ENCODE measurements around the gene DUSP5.

DUSP5 gene

GRCh38 chr10:110457851-110458250 lies 39.9 kb upstream of the DUSP5 start:
- Histone ChIP-seq H3K79me1 (ENCODE audit: low read length) (no peaks in the 10 kb centered on the region), H2AK5ac (ENCODE audit: low read length) (no peak overlapping the region), H3K23ac (ENCODE audit: low read length) (no peak overlapping the region), H2BK15ac (replicated peaks; ENCODE audit: low read depth) (no peak overlapping the region), H3K27ac (ENCODE audit: low read depth, low read length) (no peak overlapping the region), H4K8ac (ENCODE audit: low read depth, low read length) (no peak overlapping the region), H3K4me1 (ENCODE audit: control insufficient read depth, low read depth, low read length) (no peaks in the 10 kb centered on the region), H3K27me3 (ENCODE audit: insufficient read depth, low read length, poor library complexity) (no peaks in the 10 kb centered on the region), H3K9ac (ENCODE audit: low read length) (no peak overlapping the region), H2BK120ac (ENCODE audit: low read depth, low read length) (no peak overlapping the region), H2BK5ac (ENCODE audit: low read length) (no peak overlapping the region), H3K4me3 (ENCODE audit: low read length) (no peak overlapping the region), H3K4ac (ENCODE audit: low read depth, low read length) (no peak overlapping the region), H3K36me3 (ENCODE audit: control insufficient read depth, insufficient read depth, low read length) (no peaks in the 10 kb centered on the region), H3K18ac (ENCODE audit: low read length) (no peak overlapping the region), H4K5ac (ENCODE audit: low read length) (no peak overlapping the region), H3K56ac (ENCODE audit: low read length) (no peak overlapping the region), H3K79me2 (ENCODE audit: control insufficient read depth, insufficient read depth, low read length) (no peaks in the 10 kb centered on the region), H3K4me2 (ENCODE audit: low read length) (no peak overlapping the region)
- no peak for DNase-seq
- no CpG with 5 or more reads among the region's 9 CpGs for WGBS (ENCODE audit: extremely low coverage, insufficient coverage, low lambda C conversion rate)

- H2BK5ac ChIP-seq (ENCODE audit: low read length), result no peak overlapping the region
- no peaks in the 10 kb centered on the region for H3K27me3 ChIP-seq (ENCODE audit: insufficient read depth, low read length, poor library complexity)
Measured at GRCh38 chr10:110458266-110458920, 39.3 kb upstream of the DUSP5 start.

GRCh38 chr10:110459600-110459999 lies 38.1 kb upstream of the DUSP5 start:
- Histone ChIP-seq H3K56ac (ENCODE audit: low read length) (no peak overlapping the region), H3K9ac (ENCODE audit: low read length) (no peak overlapping the region), H4K8ac (ENCODE audit: low read depth, low read length) (no peak overlapping the region), H2BK15ac (replicated peaks; ENCODE audit: low read depth) (no peak overlapping the region), H2AK5ac (ENCODE audit: low read length) (no peak overlapping the region), H3K23ac (ENCODE audit: low read length) (no peak overlapping the region), H3K79me2 (ENCODE audit: control insufficient read depth, insufficient read depth, low read length) (no peaks in the 10 kb centered on the region), H3K4me3 (ENCODE audit: low read length) (no peak overlapping the region), H3K36me3 (ENCODE audit: control insufficient read depth, insufficient read depth, low read length) (no peaks in the 10 kb centered on the region), H4K5ac (ENCODE audit: low read length) (no peak overlapping the region), H3K79me1 (ENCODE audit: low read length) (no peaks in the 10 kb centered on the region), H3K18ac (ENCODE audit: low read length) (no peak overlapping the region), H3K4ac (ENCODE audit: low read depth, low read length) (no peak overlapping the region), H3K27me3 (ENCODE audit: insufficient read depth, low read length, poor library complexity) (no peaks in the 10 kb centered on the region), H3K4me2 (ENCODE audit: low read length) (no peak overlapping the region), H2BK5ac (ENCODE audit: low read length) (no peak overlapping the region), H2BK120ac (ENCODE audit: low read depth, low read length) (no peak overlapping the region), H3K4me1 (ENCODE audit: control insufficient read depth, low read depth, low read length) (no peaks in the 10 kb centered on the region), H3K27ac (ENCODE audit: low read depth, low read length) (no peak overlapping the region)
- no CpG with 5 or more reads among the region's 10 CpGs for WGBS (ENCODE audit: extremely low coverage, insufficient coverage, low lambda C conversion rate)
- DNase-seq, result no peak

More at GRCh38 chr10:110458266-110458920, 39.3 kb upstream of the DUSP5 start:
- WGBS (ENCODE audit: extremely low coverage, insufficient coverage, low lambda C conversion rate), result no CpG with 5 or more reads among the region's 7 CpGs
- H2AK5ac ChIP-seq (ENCODE audit: low read length), result no peak overlapping the region
- no peak overlapping the region for H4K8ac ChIP-seq (ENCODE audit: low read depth, low read length)
- H3K4me3 ChIP-seq (ENCODE audit: low read length), result no peak overlapping the region
- no peak overlapping the region for H2BK120ac ChIP-seq (ENCODE audit: low read depth, low read length)
- H3K4ac ChIP-seq (ENCODE audit: low read depth, low read length), result no peak overlapping the region
- H3K18ac ChIP-seq (ENCODE audit: low read length), result no peak overlapping the region
- no peaks in the 10 kb centered on the region for H3K79me1 ChIP-seq (ENCODE audit: low read length)
- H3K56ac ChIP-seq (ENCODE audit: low read length), result no peak overlapping the region
- no peak overlapping the region for H3K23ac ChIP-seq (ENCODE audit: low read length)
- H3K4me2 ChIP-seq (ENCODE audit: low read length), result no peak overlapping the region
- H3K27ac ChIP-seq (ENCODE audit: low read depth, low read length), result no peak overlapping the region
- no peaks in the 10 kb centered on the region for H3K4me1 ChIP-seq (ENCODE audit: control insufficient read depth, low read depth, low read length)
- H2BK15ac ChIP-seq (replicated peaks; ENCODE audit: low read depth), result no peak overlapping the region
- H4K5ac ChIP-seq (ENCODE audit: low read length), result no peak overlapping the region
- H3K79me2 ChIP-seq (ENCODE audit: control insufficient read depth, insufficient read depth, low read length), result no peaks in the 10 kb centered on the region
- no peak overlapping the region for H3K9ac ChIP-seq (ENCODE audit: low read length)
- DNase-seq, result no peak
- H3K36me3 ChIP-seq (ENCODE audit: control insufficient read depth, insufficient read depth, low read length), result no peaks in the 10 kb centered on the region

GRCh38 chr10:110460111-110460809 lies 37.4 kb upstream of the DUSP5 start:
- H3K36me3 ChIP-seq (ENCODE audit: control insufficient read depth, insufficient read depth, low read length), result no peaks in the 10 kb centered on the region
- no peak overlapping the region for H3K4ac ChIP-seq (ENCODE audit: low read depth, low read length)
- no peak overlapping the region for H2BK5ac ChIP-seq (ENCODE audit: low read length)
- no peak overlapping the region for H2BK120ac ChIP-seq (ENCODE audit: low read depth, low read length)
- no peak overlapping the region for H3K9ac ChIP-seq (ENCODE audit: low read length)
- no peaks in the 10 kb centered on the region for H3K4me1 ChIP-seq (ENCODE audit: control insufficient read depth, low read depth, low read length)
- H4K8ac ChIP-seq (ENCODE audit: low read depth, low read length), result no peak overlapping the region
- H3K27me3 ChIP-seq (ENCODE audit: insufficient read depth, low read length, poor library complexity), result no peaks in the 10 kb centered on the region
- no peaks in the 10 kb centered on the region for H3K79me2 ChIP-seq (ENCODE audit: control insufficient read depth, insufficient read depth, low read length)
- no peak for DNase-seq
- WGBS (ENCODE audit: extremely low coverage, insufficient coverage, low lambda C conversion rate), result no CpG with 5 or more reads among the region's 16 CpGs
- no peak overlapping the region for H3K56ac ChIP-seq (ENCODE audit: low read length)
- H3K79me1 ChIP-seq (ENCODE audit: low read length), result no peaks in the 10 kb centered on the region
- H3K27ac ChIP-seq (ENCODE audit: low read depth, low read length), result no peak overlapping the region
- no peak overlapping the region for H3K4me2 ChIP-seq (ENCODE audit: low read length)
- no peak overlapping the region for H3K4me3 ChIP-seq (ENCODE audit: low read length)
- H2BK15ac ChIP-seq (replicated peaks; ENCODE audit: low read depth), result no peak overlapping the region
- H3K23ac ChIP-seq (ENCODE audit: low read length), result no peak overlapping the region
- H3K18ac ChIP-seq (ENCODE audit: low read length), result no peak overlapping the region
- H4K5ac ChIP-seq (ENCODE audit: low read length), result no peak overlapping the region
- H2AK5ac ChIP-seq (ENCODE audit: low read length), result no peak overlapping the region

GRCh38 chr10:110461088-110461487 lies 36.6 kb upstream of the DUSP5 start:
- Histone ChIP-seq H3K9ac (ENCODE audit: low read length) (no peak overlapping the region), H4K8ac (ENCODE audit: low read depth, low read length) (no peak overlapping the region), H3K4me2 (ENCODE audit: low read length) (no peak overlapping the region), H2BK15ac (replicated peaks; ENCODE audit: low read depth) (no peak overlapping the region), H3K27me3 (ENCODE audit: insufficient read depth, low read length, poor library complexity) (no peaks in the 10 kb centered on the region), H3K56ac (ENCODE audit: low read length) (no peak overlapping the region), H3K36me3 (ENCODE audit: control insufficient read depth, insufficient read depth, low read length) (no peaks in the 10 kb centered on the region), H3K79me1 (ENCODE audit: low read length) (no peaks in the 10 kb centered on the region), H3K23ac (ENCODE audit: low read length) (no peak overlapping the region), H4K5ac (ENCODE audit: low read length) (no peak overlapping the region), H3K18ac (ENCODE audit: low read length) (no peak overlapping the region), H3K27ac (ENCODE audit: low read depth, low read length) (no peak overlapping the region), H2AK5ac (ENCODE audit: low read length) (no peak overlapping the region), H2BK120ac (ENCODE audit: low read depth, low read length) (no peak overlapping the region), H3K4me3 (ENCODE audit: low read length) (no peak overlapping the region), H3K4ac (ENCODE audit: low read depth, low read length) (no peak overlapping the region), H3K79me2 (ENCODE audit: control insufficient read depth, insufficient read depth, low read length) (no peaks in the 10 kb centered on the region), H3K4me1 (ENCODE audit: control insufficient read depth, low read depth, low read length) (no peaks in the 10 kb centered on the region), H2BK5ac (ENCODE audit: low read length) (no peak overlapping the region)
- no CpG with 5 or more reads among the region's 7 CpGs for WGBS (ENCODE audit: extremely low coverage, insufficient coverage, low lambda C conversion rate)
- no peak for DNase-seq
